PC-3 (cell line): ENCODE results near the gene WDR38. TPM values are rescaled to one million over a fixed set of nuclear protein-coding genes. Genes with fewer than 3 reads are reported as not detected.

ENCODE experiments used
- ATAC-seq: fragments of 200-7000 bp; cut with Tn5 transposase; 2 replicates; pipeline ENCODE4 v1.9.1; 2020; ENCODE audit warnings: mild to moderate bottlenecking, moderate library complexity
- BruUV-seq: library from RNA; stranded (reverse); fragments of 400-500 nt; replicated peaks from 2 replicates; lab custom pipeline; 2021; lab: Mats Ljungman, UMichigan
- CTCF ChIA-PET: fragments of 300-600 bp; sonication (Branson Sonifier 250); formaldehyde crosslinking; loops from one replicate; lab custom pipeline; 2022; ENCODE audit warnings: antibody characterized with exemption; lab: Charles Lee
- POLR2A ChIA-PET: fragments of 300-600 bp; sonication (Branson Sonifier 250); formaldehyde crosslinking; loops from one replicate; lab custom pipeline; 2022; ENCODE audit warnings: antibody characterized with exemption; ENCODE audit not compliant: unreplicated experiment; lab: Charles Lee
- DNase-seq: peaks from one replicate; pipeline ENCODE4 v3.0.0-alpha.2; 2015
- H2AFZ ChIP-seq: fragments of 300-600 bp; sonication (generic); 2 replicates; pipeline ENCODE4 v1.6.0; 2016; ENCODE audit warnings: antibody characterized with exemption, low read length
- H3F3A ChIP-seq: fragments of 300-600 bp; sonication (generic); one replicate; pipeline ENCODE4 v1.6.0; 2017; ENCODE audit warnings: antibody characterized with exemption, low read length, control low read depth, mild to moderate bottlenecking; ENCODE audit not compliant: unreplicated experiment
- H3K27ac ChIP-seq: fragments of 300-600 bp; sonication (generic); 2 replicates; pipeline ENCODE4 v1.5.1; 2016; ENCODE audit warnings: mild to moderate bottlenecking, low read length
- H3K27me3 ChIP-seq: fragments of 300-600 bp; sonication (generic); 2 replicates; pipeline ENCODE4 v1.6.1; 2016; ENCODE audit warnings: low read length, mixed read lengths
- H3K36me3 ChIP-seq: fragments of 300-600 bp; sonication (generic); 2 replicates; pipeline ENCODE4 v1.6.1; 2016; ENCODE audit warnings: low read depth, mixed run types, low read length, mixed read lengths
- H3K4me1 ChIP-seq: fragments of 300-600 bp; sonication (generic); 2 replicates; pipeline ENCODE4 v1.5.1; 2016; ENCODE audit warnings: low read length; ENCODE audit not compliant: insufficient read depth
- H3K4me2 ChIP-seq: fragments of 300-600 bp; sonication (generic); 2 replicates; pipeline ENCODE4 v1.6.0; 2016; ENCODE audit warnings: low read length
- H3K4me3 ChIP-seq: fragments of 300-600 bp; sonication (generic); 2 replicates; pipeline ENCODE4 v1.5.1; 2016; ENCODE audit warnings: mild to moderate bottlenecking, low read length, mixed read lengths
- H3K79me2 ChIP-seq: fragments of 300-600 bp; sonication (generic); 2 replicates; pipeline ENCODE4 v1.6.1; 2017; ENCODE audit warnings: low read length, mixed read lengths
- H3K9ac ChIP-seq: fragments of 300-600 bp; sonication (generic); 2 replicates; pipeline ENCODE4 v1.6.0; 2016; ENCODE audit warnings: mild to moderate bottlenecking, low read length
- H3K9me2 ChIP-seq: fragments of 300-600 bp; sonication (generic); replicated peaks from 2 replicates; pipeline ENCODE4 v1.6.1; 2016; ENCODE audit warnings: mixed run types, low read length, mixed read lengths
- H3K9me3 ChIP-seq: fragments of 300-600 bp; sonication (generic); 2 replicates; pipeline ENCODE4 v1.6.1; 2016; ENCODE audit warnings: low read length, mixed read lengths
- H4K20me1 ChIP-seq: fragments of 300-600 bp; sonication (generic); 2 replicates; pipeline ENCODE4 v1.6.1; 2016; ENCODE audit warnings: low read length, mixed read lengths
- CTCF ChIP-seq: fragments of 300-600 bp; sonication (generic); conservative IDR thresholded peaks from 2 replicates; pipeline ENCODE4 v1.5.1; 2017; ENCODE audit warnings: antibody characterized with exemption, low read depth, mild to moderate bottlenecking, low read length
- EZH2 ChIP-seq: fragments of 300-600 bp; sonication (generic); IDR thresholded peaks from one replicate; pipeline ENCODE4 v1.6.1; 2017; ENCODE audit warnings: antibody characterized with exemption, mild to moderate bottlenecking, low read length; ENCODE audit not compliant: unreplicated experiment
- EZH2phosphoT487 ChIP-seq: fragments of 300-600 bp; sonication (generic); IDR thresholded peaks from 2 replicates; pipeline ENCODE4 v1.6.1; 2018; ENCODE audit warnings: mild to moderate bottlenecking, antibody characterized with exemption, low read length, borderline replicate concordance
- intact Hi-C: fragments of 100-400 bp; cut with micrococcal nuclease; formaldehyde crosslinking; loops from 2 replicates; pipeline ENCODE4 v1.9.0; 2023
- total RNA-seq: library from RNA; depleted of rRNA; stranded (reverse); fragments of >200 nt; gene quantifications from 2 replicates; pipeline ENCODE4 v1.2.3, GENCODE V29; 2014

The WDR38 gene
- total RNA-seq, 1 experiment from 2014 or later: not detected

- peak overlapping the region; percentile 95 for H3K4me2 ChIP-seq
- H3K9ac ChIP-seq: peak overlapping the region; percentile 62
- H3K27me3 ChIP-seq: no peaks in the 10 kb centered on the region
- TF ChIP-seq CTCF (no peak), EZH2phosphoT487 (no peak), EZH2 (no peak)
- peak overlapping the region; percentile 84 for H2AFZ ChIP-seq
- H3K9me3 ChIP-seq: no peaks in the 10 kb centered on the region
- H3K4me3 ChIP-seq: peak overlapping the region; percentile 72
- no TSS peak for BruUV-seq
- ChIA-PET CTCF (interaction anchor here (0.6 to 4.4 kb wide), 9 partner anchors 21 to 129 kb away, joined by 3 to 58 read pairs (median 9); partner anchors contain the start of genes NR6A1 and OLFML2A), POLR2A (interaction anchor here (0.6 kb wide), 1 partner anchor 447 kb away, joined by 4 read pairs; no protein-coding TSS in a partner anchor)
- H3F3A ChIP-seq: peaks cover 11% of the 10 kb centered on the region
- peaks cover 15% of the 10 kb centered on the region for H4K20me1 ChIP-seq
- H3K79me2 ChIP-seq: peaks cover 6% of the 10 kb centered on the region
- intact Hi-C loops: loop anchor here (1.0 to 2.0 kb wide), 2 partner anchors 43 to 79 kb away; no protein-coding TSS in a partner anchor
- H3K27ac ChIP-seq: no peak overlapping the region
- no peaks in the 10 kb centered on the region for H3K9me2 ChIP-seq
- peaks cover 16% of the 10 kb centered on the region for H3K36me3 ChIP-seq
- H3K4me1 ChIP-seq: 0 out of 2 replicates have a peak, but pooled peaks cover 1% of the 10 kb centered on the region
- no peak for DNase-seq
- peak; percentile 8; the same call in 1 of the 2 replicates for ATAC-seq
Observed at GRCh38 chr9:124853605-124854143, 414 bp downstream of the WDR38 start.

- TF ChIP-seq CTCF: no peak
- H3K9me2 ChIP-seq: no peaks in the 10 kb centered on the region
- H3K4me2 ChIP-seq: 0 out of 2 replicates have a peak overlapping the region, but pooled peaks have one; percentile 95
- intact Hi-C loops: no loop called here
- CTCF ChIA-PET: interaction anchor here (2.1 to 4.4 kb wide), 2 partner anchors 75 to 82 kb away, joined by 24 to 58 read pairs; partner anchors contain the start of gene NR6A1
- POLR2A ChIA-PET: interaction anchor here (0.6 kb wide), 1 partner anchor 447 kb away, joined by 4 read pairs; no protein-coding TSS in a partner anchor
- H3K9me3 ChIP-seq: no peaks in the 10 kb centered on the region
- peaks cover 11% of the 10 kb centered on the region for H3K79me2 ChIP-seq
- H3K4me3 ChIP-seq: no peak overlapping the region
- ATAC-seq: no peak
- no peak overlapping the region for H2AFZ ChIP-seq
- H3K27ac ChIP-seq: no peak overlapping the region
- peaks cover 21% of the 10 kb centered on the region for H3K36me3 ChIP-seq
- H3K27me3 ChIP-seq: no peaks in the 10 kb centered on the region
- peaks cover 11% of the 10 kb centered on the region for H3F3A ChIP-seq
- no peak overlapping the region for H3K9ac ChIP-seq
- no peak for DNase-seq
- H4K20me1 ChIP-seq: peaks cover 20% of the 10 kb centered on the region
- BruUV-seq: no TSS peak
- peaks cover 6% of the 10 kb centered on the region; the same call in 1 of the 2 replicates for H3K4me1 ChIP-seq
Observed at GRCh38 chr9:124854161-124854560, 901 bp downstream of the WDR38 start.

- ChIA-PET CTCF (interaction anchor here (4.4 kb wide), 1 partner anchor 83 kb away, joined by 58 read pairs; the partner anchor contains the start of gene NR6A1), POLR2A (no interaction called here)
- Histone ChIP-seq H3K4me2 (no peak overlapping the region), H3F3A (peaks cover 13% of the 10 kb centered on the region), H3K79me2 (peaks cover 18% of the 10 kb centered on the region), H3K36me3 (peaks cover 28% of the 10 kb centered on the region), H3K27me3 (no peaks in the 10 kb centered on the region), H4K20me1 (peaks cover 26% of the 10 kb centered on the region), H3K4me3 (no peak overlapping the region), H3K9me3 (no peaks in the 10 kb centered on the region), H2AFZ (no peak overlapping the region), H3K9ac (no peak overlapping the region), H3K4me1 (peaks cover 12% of the 10 kb centered on the region; the same call in 1 of the 2 replicates), H3K9me2 (no peaks in the 10 kb centered on the region), H3K27ac (no peak overlapping the region)
- TF ChIP-seq CTCF (no peak), EZH2phosphoT487 (no peak), EZH2 (no peak)
- DNase-seq: no peak
- BruUV-seq: no TSS peak
- no peak for ATAC-seq
- intact Hi-C loops: no loop called here
Observed at GRCh38 chr9:124854822-124855221, 1.6 kb downstream of the WDR38 start.
